Left ventricle myocardium superior (tissue), 1 donor: ENCODE measurements around the gene POP4. TPM values are rescaled to one million over a fixed set of nuclear protein-coding genes. Genes with fewer than 3 reads are reported as not detected.
"Not testable (repeated sequence)": the region's sequence is repeated elsewhere in the genome, so short reads cannot be mapped to it uniquely, and the experiment has no call there.

Experiments used
- ATAC-seq: fragments of 200-7000 bp; cut with Tn5 transposase; one replicate; pipeline ENCODE4 v1.9.1; 2020; ENCODE audit warnings: mild to moderate bottlenecking, moderate library complexity
- DNase-seq: peaks from one replicate; pipeline ENCODE4 v3.0.0-alpha.2; 2020
- intact Hi-C: fragments of 100-400 bp; cut with micrococcal nuclease; formaldehyde crosslinking; loops from one replicate; pipeline ENCODE4 v1.11.0; 2022
- total RNA-seq: library from RNA; stranded (reverse); fragmentation: NEBNext Ultra II Directional; extraction: Animal tissue kit (Norgen Biotek cat#: 25700); gene quantifications from one replicate; pipeline ENCODE4 v1.2.1, GENCODE V29; 2021
- donor health status: DM: no; HTN: yes; CAD: no; lungs with severe emphysema.

The POP4 gene
- total RNA-seq, 1 donor from 2014 or later, result 46.9 TPM

DNA sequence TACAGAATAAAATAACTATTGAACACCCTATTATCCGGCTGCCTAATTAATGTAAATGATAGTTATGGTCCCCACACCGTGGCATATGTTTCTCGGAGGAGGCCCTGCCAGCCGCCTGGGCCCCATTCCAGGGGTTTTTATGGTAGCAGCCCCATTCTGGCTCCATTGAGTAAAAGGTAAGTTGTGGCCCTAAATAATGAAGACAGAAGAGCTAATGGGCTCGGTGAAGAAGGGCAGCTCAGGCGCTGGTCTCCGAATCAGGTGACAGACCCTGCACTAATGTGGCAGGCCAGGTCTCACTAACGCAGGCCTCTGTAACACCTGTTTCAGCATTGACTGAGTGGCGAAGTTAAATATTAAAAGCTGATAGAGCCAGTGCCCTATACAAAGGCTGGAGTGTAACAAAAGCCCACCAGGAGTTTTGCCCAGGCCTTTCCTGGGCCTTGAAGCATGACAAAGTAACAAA, 19.1 kb downstream of the POP4 start:
- no peak for ATAC-seq
- intact Hi-C loops, result no loop called here
- DNase-seq, result no peak

DNA sequence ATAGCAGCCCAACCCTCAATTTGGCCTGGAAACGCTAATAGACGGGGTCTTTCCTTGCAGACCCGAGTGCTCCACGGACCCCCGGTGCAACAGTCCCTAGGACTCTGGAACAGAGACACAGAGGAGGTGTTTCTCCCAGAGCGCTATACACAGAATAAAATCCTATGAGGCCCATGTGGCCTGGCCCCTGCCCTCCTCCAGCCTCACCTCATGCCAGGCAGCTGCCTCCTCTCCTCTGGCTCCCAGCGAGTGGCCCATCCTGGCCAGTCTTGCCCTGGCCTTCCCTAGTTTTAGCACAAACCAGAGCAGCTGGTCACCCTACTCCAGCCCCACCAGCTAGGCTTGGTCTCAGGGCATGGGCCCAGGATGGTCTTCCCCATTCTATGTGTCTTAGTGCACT, 20.3 kb downstream of the POP4 start:
- intact Hi-C loops, result no loop called here
- ATAC-seq (no peak), DNase-seq (no peak)

DNA sequence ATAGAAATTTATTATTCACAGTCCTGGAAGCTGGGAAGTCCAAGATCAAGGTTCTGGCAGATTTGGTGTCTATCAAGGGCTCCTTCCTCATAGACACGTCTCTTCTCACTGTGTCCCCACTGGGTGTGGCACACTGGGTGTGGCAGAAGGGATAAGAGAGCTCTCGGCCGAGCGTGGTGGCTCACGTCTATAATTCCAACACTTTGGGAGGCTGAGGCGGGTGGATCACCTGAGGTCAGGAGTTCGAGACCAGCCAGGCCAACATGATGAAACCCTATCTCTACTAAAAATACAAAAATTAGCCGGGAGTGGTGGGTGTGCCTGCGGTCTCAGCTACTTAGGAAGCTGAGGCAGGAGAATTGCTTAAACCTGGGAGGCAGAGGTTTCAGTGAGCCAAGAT, 20.7 kb downstream of the POP4 start:
- DNase-seq, ATAC-seq, intact Hi-C loops: not testable (repeated sequence)

DNA sequence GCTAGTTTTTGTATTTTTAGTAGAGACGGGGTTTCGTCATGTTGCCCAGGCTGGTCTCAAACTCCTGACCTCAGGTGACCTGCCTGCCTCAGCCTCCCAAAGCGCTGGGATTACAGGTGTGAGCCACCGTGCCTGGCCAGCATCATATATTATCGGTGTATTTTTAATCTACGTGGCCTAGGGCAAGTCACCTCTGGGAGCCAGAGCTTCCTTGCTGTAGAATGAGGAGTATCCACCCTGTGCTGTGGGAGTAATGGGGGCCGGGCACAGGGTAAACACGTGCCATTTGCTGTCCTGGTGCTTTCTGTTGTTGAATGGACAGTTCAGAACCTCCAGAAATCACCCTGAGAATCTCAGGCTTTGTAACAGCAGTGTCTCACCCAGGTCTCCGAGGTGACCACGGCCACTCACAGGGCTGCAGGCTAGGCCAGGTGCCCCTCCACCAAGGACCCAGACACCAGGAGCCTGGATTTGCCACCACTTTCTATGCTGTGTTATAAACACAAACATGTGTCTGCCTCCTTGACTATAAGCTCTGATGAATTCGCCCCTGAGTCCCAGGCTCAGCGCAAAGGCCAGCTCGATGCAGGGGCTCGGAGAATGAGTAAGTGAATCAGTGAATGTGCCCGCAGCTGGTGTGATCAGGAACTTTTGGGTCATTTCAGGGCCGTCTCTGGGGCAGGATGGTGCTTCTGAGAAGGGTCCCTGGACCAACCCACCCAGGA, 22.7 kb downstream of the POP4 start:
- ATAC-seq (no peak), DNase-seq (no peak)
- intact Hi-C loops, result no loop called here

DNA sequence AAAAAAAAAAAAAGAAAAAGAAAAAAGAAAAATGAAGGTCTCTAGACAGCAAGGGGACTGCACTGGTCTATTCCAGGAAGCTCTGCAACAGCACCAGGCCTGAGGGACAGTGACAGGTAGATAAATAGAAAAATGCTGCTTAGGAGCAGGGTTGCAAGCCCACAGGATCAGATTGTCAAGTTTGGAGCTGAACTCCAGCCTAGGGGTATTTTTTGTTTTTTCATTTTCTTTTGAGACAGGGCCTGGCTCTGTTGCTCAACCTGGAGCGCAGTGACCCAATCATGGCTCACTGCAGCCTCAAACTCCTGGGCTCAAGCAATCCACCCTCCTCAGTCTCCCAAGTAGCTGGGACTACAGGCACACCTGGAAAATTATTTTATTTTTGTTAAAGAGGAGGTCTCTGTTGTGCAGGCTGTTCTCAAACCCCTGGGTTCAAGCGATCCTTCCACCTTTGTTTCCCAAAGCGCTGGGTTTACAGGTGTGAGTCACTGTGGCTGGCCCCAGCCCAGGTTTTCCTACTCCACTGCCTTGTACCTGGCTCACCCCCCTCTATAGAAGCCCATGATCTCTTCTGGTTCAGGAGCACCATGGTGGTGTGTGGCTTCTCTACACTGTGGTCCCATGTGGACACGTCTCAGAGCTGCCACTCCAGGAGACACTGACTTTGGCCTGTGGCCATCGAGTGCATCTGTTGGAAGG, 23.9 kb downstream of the POP4 start:
- DNase-seq, result no peak
- ATAC-seq, result no peak
- intact Hi-C loops, result no loop called here

DNA sequence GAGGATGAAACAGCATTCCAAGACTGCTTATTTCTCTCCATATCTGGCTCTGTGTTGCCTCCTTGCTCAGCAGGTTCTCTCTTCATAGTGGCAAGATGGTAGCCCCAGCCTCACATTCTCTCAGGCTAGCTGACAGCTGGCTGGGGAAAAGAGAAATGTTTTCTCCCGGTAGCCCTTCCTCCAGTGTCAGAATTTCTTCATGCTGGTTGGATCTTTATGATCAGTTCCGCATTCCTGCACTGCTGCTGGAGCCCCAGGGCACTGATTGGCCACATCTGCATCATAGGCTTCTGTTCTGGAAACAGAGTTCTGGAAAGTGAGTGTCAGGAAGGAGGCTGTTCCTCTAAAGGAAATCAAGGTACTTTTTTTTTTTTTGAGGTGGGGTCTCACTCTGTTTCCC, 24.6 kb downstream of the POP4 start:
- intact Hi-C loops, result no loop called here

DNA sequence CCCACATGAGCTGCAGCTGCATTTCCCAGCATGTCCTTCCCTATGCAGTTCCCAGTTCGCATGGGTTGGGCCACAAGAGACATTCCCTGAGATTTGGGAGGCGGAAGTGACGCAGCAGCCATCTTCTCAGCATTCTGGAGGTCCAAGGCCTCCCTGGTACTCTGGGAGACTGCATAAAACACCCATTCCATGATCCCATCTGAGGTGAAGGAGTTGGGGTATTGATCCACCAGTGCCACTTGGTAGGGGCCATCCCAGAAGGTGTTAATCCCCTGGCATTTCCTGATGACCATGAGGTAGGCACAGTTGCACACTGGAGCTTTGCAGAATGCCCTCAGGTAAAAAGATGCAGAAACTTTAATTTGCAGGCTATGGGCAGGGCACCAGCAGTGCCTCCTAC, 25.4 kb downstream of the POP4 start:
- no peak for DNase-seq
- intact Hi-C loops, result no loop called here
- ATAC-seq, result no peak

More for the DNA sequence above, 24.6 kb downstream of the POP4 start:
- ATAC-seq (no peak), DNase-seq (no peak)

DNA sequence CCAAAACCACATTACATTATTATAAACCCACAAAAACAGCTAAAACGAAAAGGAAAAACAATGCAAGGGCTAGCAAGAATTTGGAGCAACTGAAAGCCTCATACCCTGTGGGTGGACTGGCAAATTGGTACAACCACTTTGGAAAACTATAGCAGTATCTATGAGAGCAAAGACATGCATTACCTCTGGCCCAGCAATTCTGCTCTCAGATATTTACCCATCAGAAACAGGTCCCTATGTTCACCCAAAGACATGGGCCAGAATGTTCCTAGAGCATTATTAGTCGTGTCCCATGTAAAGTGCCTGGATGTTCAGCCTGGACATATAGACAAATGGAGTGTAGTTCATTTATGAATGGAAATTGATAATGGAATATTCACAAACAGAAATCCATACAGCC, 27.9 kb downstream of the POP4 start:
- DNase-seq (no peak), ATAC-seq (no peak)
- intact Hi-C loops, result no loop called here

DNA sequence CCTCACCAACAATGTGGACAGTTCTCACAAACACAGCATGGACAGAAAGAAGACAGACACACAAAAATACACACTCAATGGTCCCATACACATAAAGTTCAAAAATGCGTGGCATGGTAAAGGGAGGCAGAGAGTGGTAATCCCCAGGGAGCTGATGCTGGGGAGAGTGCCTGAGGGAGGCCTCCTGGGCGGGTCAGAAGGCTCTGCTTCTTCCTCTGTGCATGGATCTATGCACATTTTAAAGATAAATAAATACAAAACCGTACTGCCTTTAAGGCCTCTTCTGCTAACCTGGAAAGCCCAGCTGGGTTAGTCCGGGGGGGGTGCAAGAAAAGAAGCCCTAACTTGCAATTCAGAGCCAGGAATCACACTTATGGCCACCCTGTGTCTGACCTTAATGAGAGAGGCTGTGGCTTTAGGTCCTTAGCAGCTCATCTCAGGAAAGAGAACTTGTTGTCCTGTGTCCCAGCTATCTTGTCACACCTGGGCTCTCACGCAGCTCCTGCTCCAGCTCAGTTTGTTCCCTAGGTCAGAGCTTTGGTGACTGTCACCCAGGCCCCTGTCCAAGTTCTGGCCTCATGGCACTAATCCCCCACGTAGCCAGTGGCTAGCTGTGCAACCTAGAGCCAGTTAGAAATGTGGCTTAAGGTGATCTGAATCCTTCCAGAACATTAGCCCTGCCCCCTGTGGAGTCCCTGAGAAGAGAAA, 28.5 kb downstream of the POP4 start:
- intact Hi-C loops, result no loop called here

DNA sequence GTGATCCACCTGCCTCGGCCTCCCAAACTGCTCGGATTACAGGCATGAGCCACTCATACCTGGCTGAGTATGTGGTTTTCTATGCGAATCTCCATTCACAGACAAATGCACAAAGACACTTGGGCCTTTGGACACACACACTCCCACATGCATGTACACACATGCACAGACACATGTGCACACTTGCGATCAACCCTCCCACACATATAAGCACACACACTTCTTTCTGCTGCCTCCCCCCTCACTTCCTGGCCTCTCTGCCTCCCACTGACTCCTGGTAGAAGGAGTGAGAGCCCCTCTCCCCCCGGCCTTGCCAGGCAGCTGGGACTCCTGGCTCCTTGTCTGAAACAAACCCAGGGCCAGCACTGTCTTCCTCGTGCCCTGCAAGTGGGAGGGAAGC, 29.9 kb downstream of the POP4 start:
- intact Hi-C loops, result no loop called here
- ATAC-seq (no peak), DNase-seq (no peak)

More for the DNA sequence above, 28.5 kb downstream of the POP4 start:
- no peak for DNase-seq
- no peak for ATAC-seq

DNA sequence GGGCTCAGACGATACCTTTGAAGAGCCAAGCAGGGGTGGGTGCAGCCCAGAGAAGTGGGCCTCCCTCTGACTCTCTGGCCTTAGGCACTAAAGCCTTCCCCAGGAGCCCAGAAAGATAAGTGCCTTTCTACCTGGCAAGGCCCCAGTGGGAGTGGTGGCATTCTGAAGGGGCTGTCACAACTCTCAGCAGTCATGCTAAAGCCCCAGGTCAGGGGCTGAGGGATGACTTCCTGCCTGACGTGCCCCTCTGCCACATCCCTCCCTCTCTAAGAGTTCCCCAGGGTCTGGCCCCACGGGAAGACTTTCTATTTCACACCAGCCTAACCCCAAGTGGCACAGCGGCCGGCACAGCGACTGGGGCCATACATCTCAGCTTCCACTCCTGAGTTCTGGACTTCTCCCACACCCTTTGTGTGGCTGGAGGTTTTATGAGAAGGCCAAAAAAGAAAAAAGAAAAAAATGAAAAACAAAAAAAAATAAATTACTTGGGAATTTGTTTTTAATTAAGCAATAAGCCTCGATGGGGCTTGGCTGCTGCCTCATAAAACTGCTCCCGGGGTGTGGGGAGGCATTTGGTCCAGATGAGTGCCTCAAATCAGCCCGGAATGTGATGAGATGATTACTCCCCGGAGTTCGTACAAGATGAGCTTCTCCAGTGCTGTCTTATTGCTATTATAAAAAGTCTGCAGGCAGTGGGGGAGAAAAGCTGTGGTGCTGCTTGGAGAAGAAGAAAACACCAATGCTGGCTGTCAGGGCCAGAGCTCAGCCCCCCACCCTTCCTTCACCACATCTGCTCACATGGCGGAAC, 30.7 kb downstream of the POP4 start:
- DNase-seq (no peak), ATAC-seq (no peak)
- intact Hi-C loops, result no loop called here

DNA sequence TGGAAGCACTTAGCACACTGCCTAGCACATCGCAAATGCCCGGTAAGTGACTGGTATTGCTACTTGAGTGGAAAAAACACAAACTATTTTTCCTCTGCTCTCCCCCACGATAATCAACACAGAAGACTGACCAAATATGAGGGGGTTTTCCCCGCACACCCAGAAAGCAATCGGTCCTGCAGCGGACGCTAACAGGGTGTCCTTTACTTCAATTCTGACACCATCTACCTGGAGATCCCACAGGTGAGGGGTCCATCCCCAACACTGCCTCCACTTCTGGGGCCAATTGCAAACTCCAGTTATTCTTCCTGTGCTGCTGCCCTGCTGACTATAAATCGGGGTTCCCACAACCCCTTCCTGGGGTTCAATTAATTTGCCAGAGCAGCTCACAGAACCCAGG, 33.0 kb downstream of the POP4 start:
- ATAC-seq (no peak), DNase-seq (no peak)
- intact Hi-C loops, result no loop called here

DNA sequence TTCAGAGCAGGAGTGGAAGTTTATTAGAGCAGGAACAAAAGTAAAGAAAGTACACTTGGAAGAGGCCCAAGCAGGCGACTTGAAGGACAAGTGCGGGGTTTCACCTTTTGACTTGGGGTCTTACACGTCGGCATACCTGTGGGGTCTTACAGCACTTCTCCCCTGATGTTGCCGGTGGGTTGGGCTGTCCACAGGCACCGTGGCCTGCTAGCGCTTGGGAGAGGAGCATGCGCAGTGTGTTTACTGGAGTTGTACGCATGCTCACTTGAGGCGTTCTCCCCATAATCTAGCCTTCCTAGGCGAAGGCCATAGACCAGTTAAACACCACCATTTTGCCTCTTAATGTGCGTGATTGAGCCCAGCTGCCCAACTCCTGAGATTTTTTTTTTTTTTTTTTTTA, 34.1 kb downstream of the POP4 start:
- ATAC-seq (no peak), DNase-seq (no peak)
- intact Hi-C loops, result no loop called here

DNA sequence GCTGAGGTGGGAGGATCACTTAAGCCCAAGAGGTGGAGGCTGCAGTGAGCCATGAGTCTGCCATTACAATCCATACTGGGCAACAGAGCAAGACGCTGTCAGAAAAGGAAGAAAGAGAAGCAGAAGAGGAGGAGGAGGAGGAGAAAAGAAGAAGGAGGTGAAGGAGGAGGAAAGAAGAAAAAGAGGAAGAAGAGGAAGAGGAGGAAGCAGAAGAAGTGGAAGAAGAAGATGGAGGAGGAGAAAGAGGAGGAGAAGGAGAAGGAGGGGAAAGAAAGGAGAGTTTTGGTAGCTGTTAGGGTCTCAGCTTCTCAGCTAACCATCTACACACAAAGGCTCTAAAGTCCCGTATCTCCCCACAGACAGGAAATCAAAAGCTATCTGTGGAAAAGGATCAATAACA, 35.5 kb downstream of the POP4 start:
- intact Hi-C loops, result no loop called here
- no peak for ATAC-seq
- DNase-seq, result no peak

DNA sequence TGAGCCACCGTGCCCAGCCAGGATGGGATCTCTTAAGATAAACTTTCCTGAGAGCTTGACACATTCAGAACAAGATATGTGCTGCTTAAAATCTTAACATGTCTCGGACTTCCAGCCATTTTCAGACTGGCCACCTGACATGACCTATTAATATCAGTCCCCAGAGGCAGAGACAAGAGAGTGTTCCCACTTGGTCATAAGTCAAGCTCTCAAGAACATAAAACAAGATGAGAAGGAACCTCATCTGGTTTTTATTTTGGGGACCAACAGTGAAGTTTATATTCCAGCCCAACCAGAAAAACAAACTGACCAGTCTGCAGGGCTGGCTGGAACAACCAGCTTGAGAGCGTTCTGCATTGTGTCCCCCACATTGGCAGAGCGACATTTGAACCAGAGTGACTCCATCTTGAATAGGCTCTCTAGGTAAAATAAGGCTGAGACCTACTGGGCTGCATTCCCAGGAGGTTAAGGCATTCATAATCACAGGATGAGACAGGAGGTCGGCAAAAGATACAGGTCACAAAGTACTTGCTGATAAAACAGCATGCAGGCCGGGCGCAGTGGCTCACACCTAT, 37.4 kb downstream of the POP4 start:
- intact Hi-C loops, result no loop called here
- ATAC-seq, result peak; percentile 36
- DNase-seq, result no peak

DNA sequence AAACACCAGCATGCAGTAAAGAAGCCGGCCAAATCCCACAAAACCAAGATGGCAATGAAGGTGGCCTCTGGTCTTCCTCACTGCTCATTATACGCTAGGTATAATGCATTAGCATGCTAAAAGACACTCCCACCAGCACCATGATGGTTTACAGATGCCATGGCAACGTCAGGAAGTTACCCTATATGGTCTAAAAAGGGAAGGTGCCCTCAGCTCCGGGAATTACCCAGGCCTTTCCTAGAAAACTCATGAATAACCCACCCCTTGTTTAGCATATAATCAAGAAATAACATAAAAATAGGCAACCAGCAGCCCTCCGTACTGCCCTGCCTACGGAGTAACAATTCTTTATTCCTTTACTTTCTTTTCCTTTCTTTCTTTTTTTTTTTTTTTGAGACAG, 38.1 kb downstream of the POP4 start:
- ATAC-seq (no peak), DNase-seq (no peak)
- intact Hi-C loops, result no loop called here

DNA sequence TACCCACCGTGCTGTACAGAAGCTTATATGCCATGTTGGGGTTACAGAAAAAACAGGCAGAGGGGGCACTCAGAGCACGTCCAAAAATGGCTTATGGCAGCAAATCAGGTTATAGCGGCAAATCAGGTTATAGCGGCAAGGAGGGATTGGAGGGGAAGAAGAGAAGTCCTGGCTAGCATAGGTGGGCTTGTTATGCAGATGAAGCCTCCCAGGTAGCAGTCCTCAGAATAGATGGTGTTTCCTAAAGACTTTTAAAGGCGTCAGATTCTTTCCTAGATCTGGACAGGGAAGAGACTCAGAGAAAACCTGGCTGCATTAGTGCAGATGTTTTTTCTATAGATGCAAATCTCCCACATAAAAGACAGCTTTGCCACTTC, 39.4 kb downstream of the POP4 start:
- intact Hi-C loops, result no loop called here
- ATAC-seq (peak; percentile 4), DNase-seq (no peak)

DNA sequence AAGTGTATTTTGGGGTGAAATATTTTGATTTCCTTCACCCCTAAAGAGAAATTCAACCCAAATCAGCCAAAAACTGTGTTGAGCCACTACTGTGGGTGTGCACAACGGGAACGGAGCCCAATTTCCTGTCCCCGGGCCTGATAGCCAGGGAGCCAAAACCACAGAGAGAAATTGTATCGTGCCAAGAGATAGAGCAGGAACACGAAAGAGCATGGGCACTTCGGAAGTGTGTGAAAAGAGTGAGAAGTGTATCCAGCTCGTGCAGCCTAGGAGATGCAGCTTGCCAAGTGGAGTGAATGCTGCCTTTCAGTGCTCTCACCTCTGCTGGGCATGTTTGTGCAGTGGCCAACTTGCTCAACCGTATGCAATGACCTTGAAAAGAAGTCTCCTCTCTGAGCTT, 39.8 kb downstream of the POP4 start:
- ATAC-seq, result peak; percentile 95
- intact Hi-C loops, result no loop called here
- DNase-seq, result peak; percentile 68

DNA sequence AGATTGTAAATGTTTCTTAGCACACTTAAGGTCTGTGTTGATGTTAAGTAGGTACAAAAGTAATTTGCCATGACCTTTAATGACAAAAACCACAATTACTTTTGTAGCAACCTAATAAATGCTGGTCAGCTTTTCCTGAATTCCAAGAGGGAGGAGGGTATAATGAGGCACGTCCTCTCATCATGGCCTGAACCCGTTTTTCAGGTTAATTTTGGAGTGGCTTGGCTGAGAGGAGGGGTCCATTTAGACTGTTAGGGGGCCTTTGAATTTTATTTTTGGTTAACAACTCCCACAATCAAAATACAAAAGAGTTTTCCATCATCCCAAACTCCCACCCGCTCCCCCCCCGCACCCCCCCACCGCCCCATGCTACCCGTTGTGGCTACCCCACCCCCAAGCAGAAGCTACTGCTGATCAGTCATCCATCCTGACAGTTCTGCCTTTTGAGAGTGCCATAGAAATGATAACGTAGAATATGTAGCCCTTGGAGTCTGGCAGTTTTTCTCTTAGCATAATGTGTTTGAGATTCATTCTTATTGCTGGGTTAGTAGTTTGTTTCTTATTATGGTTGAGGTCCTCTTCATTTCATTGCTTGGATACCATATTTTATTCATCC, 44.8 kb downstream of the POP4 start:
- ATAC-seq (no peak), DNase-seq (no peak)
- intact Hi-C loops, result no loop called here
